ENCODE measurements around the gene OR10A5.

DNA sequence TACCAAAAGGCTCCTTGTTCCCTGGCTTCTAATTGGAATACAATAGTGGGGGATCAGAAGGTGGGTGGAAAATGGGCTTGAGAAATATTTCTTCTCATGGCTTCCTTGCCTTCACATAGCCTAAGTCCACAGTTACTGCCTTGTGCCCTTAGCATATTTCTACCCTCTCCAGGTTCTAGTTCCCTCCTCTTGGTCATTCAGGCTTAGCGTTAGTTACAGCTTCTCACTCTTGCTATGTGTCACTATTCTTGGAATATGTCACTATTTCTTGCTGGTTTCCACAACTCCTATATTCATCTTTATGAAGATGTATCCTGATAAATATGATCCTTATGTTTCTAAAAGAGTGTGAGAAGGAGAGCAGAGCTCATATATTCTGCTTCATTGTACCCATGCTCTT, 44.4 kb downstream of the OR10A5 start:
- TF ChIP-seq, protein P1, sequence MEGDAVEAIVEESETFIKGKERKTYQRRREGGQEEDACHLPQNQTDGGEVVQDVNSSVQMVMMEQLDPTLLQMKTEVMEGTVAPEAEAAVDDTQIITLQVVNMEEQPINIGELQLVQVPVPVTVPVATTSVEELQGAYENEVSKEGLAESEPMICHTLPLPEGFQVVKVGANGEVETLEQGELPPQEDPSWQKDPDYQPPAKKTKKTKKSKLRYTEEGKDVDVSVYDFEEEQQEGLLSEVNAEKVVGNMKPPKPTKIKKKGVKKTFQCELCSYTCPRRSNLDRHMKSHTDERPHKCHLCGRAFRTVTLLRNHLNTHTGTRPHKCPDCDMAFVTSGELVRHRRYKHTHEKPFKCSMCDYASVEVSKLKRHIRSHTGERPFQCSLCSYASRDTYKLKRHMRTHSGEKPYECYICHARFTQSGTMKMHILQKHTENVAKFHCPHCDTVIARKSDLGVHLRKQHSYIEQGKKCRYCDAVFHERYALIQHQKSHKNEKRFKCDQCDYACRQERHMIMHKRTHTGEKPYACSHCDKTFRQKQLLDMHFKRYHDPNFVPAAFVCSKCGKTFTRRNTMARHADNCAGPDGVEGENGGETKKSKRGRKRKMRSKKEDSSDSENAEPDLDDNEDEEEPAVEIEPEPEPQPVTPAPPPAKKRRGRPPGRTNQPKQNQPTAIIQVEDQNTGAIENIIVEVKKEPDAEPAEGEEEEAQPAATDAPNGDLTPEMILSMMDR (conservative IDR thresholded peaks at IDR 0.05): no peak
- no peak for TF ChIP-seq EZH2 (IDR thresholded peaks at IDR 0.05; ENCODE audit: low read depth)

All from PC-9 (cell line).